ENCODE measurements around the gene BIN1. TPM values are rescaled to one million over a fixed set of nuclear protein-coding genes. Genes with fewer than 3 reads are reported as not detected.

BIN1 gene
- total RNA-seq, 1 experiment from 2014 or later: 114 TPM

GRCh38 chr2:127104881-127105655 is 1.9 kb downstream of the BIN1 start:
- no peak for DNase-seq (ENCODE audit: low spot score)

GRCh38 chr2:127104166-127104660 is 2.7 kb downstream of the BIN1 start:
- no peak for DNase-seq (ENCODE audit: low spot score)

- DNase-seq (ENCODE audit: low spot score): no peak
Observed at GRCh38 chr2:127103243-127104165, 3.5 kb downstream of the BIN1 start.

GRCh38 chr2:127102521-127103242 is 4.3 kb downstream of the BIN1 start:
- DNase-seq (ENCODE audit: low spot score): no peak

GRCh38 chr2:127101756-127102477 is 5.0 kb downstream of the BIN1 start:
- no peak for DNase-seq (ENCODE audit: low spot score)

- DNase-seq (ENCODE audit: low spot score): no peak
Observed at GRCh38 chr2:127101048-127101611, 5.8 kb downstream of the BIN1 start.

- peak; percentile 37 for DNase-seq (ENCODE audit: low spot score)
Observed at GRCh38 chr2:127100251-127101047, 6.5 kb downstream of the BIN1 start.

GRCh38 chr2:127098711-127099110 is 8.2 kb downstream of the BIN1 start:
- no peak for DNase-seq (ENCODE audit: low spot score)

- DNase-seq (ENCODE audit: low spot score): no peak
Observed at GRCh38 chr2:127097841-127098651, 8.9 kb downstream of the BIN1 start.

- no peak for DNase-seq (ENCODE audit: low spot score)
Observed at GRCh38 chr2:127097471-127097765, 9.5 kb downstream of the BIN1 start.

GRCh38 chr2:127096718-127097470 is 10.1 kb downstream of the BIN1 start:
- DNase-seq (ENCODE audit: low spot score): no peak

GRCh38 chr2:127096280-127096679 is 10.7 kb downstream of the BIN1 start:
- no peak for DNase-seq (ENCODE audit: low spot score)

- no peak for DNase-seq (ENCODE audit: low spot score)
Observed at GRCh38 chr2:127095784-127096183, 11.2 kb downstream of the BIN1 start.

- no peak for DNase-seq (ENCODE audit: low spot score)
Observed at GRCh38 chr2:127095367-127095641, 11.7 kb downstream of the BIN1 start.

- DNase-seq (ENCODE audit: low spot score): peak; percentile 73
Observed at GRCh38 chr2:127094509-127095366, 12.2 kb downstream of the BIN1 start.

GRCh38 chr2:127093648-127094210 is 13.2 kb downstream of the BIN1 start:
- DNase-seq (ENCODE audit: low spot score): no peak

GRCh38 chr2:127092901-127093516 is 13.9 kb downstream of the BIN1 start:
- DNase-seq (ENCODE audit: low spot score): no peak

All from A172 (cell line).